Skeletal muscle satellite cell (primary cell): Measurements from ENCODE around the gene F3.

Source experiments
- H3K27me3 ChIP-seq: 2 replicates; pipeline ENCODE4 v1.7.0; 2013; ENCODE audit warnings: low read length; ENCODE audit not compliant: control insufficient read depth, insufficient read depth
- H3K36me3 ChIP-seq: 2 replicates; pipeline ENCODE4 v1.7.0; 2013; ENCODE audit warnings: mild to moderate bottlenecking, control low read depth, low read length; ENCODE audit not compliant: insufficient read depth
- H3K4me1 ChIP-seq: 2 replicates; pipeline ENCODE4 v1.7.0; 2013; ENCODE audit warnings: low read length; ENCODE audit not compliant: control insufficient read depth, insufficient read depth
- H3K4me2 ChIP-seq: 2 replicates; pipeline ENCODE4 v1.7.0; 2013; ENCODE audit warnings: mild to moderate bottlenecking, low read length
- H3K4me3 ChIP-seq: 2 replicates; pipeline ENCODE4 v1.7.0; 2013; ENCODE audit warnings: low read length
- H3K9ac ChIP-seq: 2 replicates; pipeline ENCODE4 v1.7.0; 2013; ENCODE audit warnings: mild to moderate bottlenecking, low read depth, low read length, moderate library complexity
- H3K9me3 ChIP-seq: replicated peaks from 2 replicates; pipeline ENCODE4 v1.7.0; 2013; ENCODE audit warnings: mild to moderate bottlenecking, control low read depth, low read length

F3 gene

DNA sequence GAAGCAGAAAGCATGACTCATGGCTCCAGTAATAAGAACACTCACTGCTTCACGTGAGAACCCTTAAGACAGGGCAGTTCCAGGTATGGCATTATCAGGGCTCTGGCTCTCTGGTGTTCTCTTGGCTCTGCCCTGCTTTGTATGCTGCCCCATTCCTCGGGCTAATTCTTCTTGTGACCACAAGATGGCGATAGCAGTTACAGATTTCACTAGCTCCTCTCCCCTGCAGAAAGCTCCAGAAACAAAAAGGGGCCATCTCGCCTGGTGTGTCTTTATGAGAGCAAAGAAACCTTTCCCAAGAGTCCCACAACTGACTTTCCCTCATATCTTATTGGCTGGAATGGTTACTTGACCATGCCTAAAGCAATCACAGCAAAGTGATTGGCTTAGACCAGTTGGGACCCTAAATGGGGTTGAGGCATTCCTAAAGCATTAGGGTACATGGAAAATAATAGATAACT is 60.1 kb downstream of the F3 start:
- Histone ChIP-seq H3K36me3 (peaks cover 6% of the 10 kb centered on the region), H3K4me3 (no peak overlapping the region), H3K4me1 (no peaks in the 10 kb centered on the region), H3K9me3 (no peaks in the 10 kb centered on the region), H3K4me2 (no peak overlapping the region), H3K27me3 (no peaks in the 10 kb centered on the region), H3K9ac (no peak overlapping the region)

DNA sequence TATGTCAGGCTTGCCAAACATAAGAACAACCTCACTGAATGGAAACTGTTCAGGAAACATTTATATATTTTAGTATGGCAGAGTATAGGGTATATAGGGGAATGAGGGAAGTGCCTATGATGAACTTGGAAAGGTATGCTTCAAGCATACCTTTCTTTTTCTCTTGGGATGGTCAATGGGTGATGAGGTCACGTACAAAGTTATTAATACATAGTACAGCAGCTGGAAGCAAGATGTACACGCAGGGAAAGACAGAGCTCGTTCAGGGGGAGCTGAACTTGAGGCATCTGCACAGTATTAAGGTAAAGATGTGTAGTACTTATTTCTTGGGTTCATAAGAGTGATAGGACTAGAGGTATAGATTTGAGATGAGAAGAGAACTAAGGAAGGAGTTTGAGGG is 61.9 kb downstream of the F3 start:
- no peak overlapping the region for H3K4me2 ChIP-seq
- H3K36me3 ChIP-seq: peaks cover 11% of the 10 kb centered on the region
- no peaks in the 10 kb centered on the region for H3K4me1 ChIP-seq
- H3K4me3 ChIP-seq: no peak overlapping the region
- no peaks in the 10 kb centered on the region for H3K9me3 ChIP-seq
- no peaks in the 10 kb centered on the region for H3K27me3 ChIP-seq
- H3K9ac ChIP-seq: no peak overlapping the region
